GM12872 (cell line): Measurements from ENCODE around the gene URGCP.

ENCODE experiments used
- TF ChIP-seq, protein P1 (sequence below): IDR thresholded peaks from 3 replicates; pipeline ENCODE4 v1.5.1; 2011; ENCODE audit warnings: low read depth, mild to moderate bottlenecking, low read length, moderate library complexity; ENCODE audit not compliant: insufficient read depth

The URGCP gene

DNA sequence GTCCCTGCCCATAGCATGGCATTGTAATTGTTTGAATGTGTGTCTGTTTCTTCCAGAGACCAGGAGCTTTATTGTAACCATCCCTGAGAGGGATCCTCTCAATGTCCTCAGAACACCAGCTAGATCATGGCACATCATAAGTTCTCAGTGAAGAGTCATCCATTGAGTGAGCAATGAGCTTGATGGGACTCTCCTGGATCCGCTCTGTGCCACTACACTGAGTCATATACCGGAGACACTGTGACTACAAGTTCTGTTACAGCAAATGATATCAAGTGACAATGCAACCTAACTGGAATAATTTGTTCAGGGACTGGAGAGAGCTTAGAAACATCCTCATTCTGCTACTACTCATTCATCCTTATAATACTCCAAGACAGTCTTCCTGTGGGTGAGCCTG lies 62.1 kb downstream of the URGCP start:
- TF ChIP-seq, protein P1, sequence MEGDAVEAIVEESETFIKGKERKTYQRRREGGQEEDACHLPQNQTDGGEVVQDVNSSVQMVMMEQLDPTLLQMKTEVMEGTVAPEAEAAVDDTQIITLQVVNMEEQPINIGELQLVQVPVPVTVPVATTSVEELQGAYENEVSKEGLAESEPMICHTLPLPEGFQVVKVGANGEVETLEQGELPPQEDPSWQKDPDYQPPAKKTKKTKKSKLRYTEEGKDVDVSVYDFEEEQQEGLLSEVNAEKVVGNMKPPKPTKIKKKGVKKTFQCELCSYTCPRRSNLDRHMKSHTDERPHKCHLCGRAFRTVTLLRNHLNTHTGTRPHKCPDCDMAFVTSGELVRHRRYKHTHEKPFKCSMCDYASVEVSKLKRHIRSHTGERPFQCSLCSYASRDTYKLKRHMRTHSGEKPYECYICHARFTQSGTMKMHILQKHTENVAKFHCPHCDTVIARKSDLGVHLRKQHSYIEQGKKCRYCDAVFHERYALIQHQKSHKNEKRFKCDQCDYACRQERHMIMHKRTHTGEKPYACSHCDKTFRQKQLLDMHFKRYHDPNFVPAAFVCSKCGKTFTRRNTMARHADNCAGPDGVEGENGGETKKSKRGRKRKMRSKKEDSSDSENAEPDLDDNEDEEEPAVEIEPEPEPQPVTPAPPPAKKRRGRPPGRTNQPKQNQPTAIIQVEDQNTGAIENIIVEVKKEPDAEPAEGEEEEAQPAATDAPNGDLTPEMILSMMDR = no peak

DNA sequence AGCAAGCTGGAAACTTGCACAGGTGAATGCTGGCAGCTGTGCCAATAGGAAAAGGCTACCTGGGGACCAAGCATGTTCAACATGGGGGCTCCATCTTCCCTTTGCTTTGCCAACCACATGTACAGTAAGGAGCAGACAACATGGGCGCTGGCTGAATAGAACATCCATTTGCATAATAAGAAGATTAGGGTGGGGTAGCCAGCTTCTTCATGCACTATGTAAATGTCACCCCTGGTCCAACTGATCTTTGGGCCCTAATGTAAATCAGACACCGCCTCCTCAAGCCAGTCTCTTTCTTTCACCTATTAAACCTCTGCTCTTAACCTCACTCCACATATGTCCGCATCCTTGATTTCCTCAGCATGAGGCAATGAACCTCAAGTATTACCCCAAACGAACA lies 63.1 kb downstream of the URGCP start:
- TF ChIP-seq, protein P1 = no peak

DNA sequence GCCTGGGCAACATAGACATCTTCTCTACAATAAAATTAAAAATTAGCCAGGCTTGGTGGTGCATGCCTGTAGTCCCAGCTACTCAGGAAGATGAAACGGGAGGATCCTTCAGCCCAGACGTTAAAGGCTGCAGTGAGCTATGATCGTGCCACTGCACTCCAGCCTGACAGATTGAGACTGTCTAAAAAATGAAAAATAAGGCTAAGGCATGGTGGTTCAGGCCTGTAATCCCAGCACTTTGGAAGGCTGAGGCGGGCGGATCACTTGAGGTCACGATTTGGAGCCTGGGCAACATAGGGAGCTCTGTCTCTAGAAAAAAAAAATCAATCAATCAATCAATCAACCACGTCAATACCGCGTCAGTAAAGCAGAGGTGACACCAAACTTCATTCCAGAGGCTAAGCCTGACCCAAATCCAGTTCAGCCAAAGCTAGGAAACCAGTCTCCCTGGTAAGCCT lies 68.2 kb downstream of the URGCP start:
- TF ChIP-seq, protein P1 = no peak

DNA sequence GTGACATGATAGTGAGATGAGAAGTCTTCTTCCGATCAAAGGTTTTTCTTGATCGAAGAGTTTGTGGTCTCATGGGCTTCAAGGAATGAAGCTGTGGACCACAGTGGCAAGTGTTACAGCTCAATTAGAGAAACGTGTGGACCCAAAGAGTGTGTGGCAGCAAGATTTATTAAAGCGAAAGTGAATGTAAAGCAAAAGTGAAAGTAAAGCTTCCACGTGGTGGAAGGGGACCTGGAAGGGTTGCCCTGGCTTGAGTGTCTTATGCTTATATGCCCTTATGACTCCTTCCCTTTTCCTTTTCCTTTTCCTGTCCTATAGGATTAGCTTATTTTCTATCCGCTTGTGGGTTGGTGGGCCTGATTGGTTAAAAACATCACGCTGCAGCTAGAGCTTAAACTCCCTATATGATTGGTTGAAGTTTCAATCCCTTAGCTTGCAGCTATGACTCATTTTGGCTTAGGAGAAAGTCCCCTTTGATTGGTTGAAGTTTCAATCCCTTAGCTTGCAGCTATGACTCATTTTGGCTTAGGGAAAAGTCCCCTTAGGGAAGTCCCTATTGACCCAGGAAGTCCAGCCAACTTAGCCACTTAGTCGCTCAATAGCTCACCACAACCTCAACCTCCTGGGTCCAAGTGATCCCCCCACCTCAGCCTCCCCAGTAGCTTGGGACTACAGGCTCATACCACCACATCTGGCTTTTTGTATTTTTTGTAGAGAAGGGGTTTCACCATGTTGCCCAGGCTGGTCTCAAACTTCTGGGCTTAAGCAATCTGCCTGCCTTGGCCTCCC lies 71.7 kb downstream of the URGCP start:
- TF ChIP-seq, protein P1 = no peak
